Upper lobe of left lung (tissue), 4 donors: Measurements from ENCODE around the gene PRKCE.

Experiments used
- CTCF ChIP-seq, 6 experiments: fragments of 450-650 bp in 4 of 6; fragments of 200-600 bp in 2 of 6; sonication (generic) in 2 of 6; IDR thresholded peaks; one replicate each; pipeline ENCODE4 v1.5.1; 2016 to 2019; ENCODE audit warnings: antibody characterized with exemption in 6 of 6
- EP300 ChIP-seq, 4 donors: sonication (generic); formaldehyde crosslinking; IDR thresholded peaks; one replicate each; pipeline ENCODE4 v1.5.1; 2017; ENCODE audit warnings: antibody characterized with exemption in 4 of 4, control low read depth in 2 of 4
- POLR2A ChIP-seq, 4 donors: fragments of 450-650 bp; IDR thresholded peaks; one replicate each; pipeline ENCODE4 v1.5.1; 2016 to 2017; ENCODE audit warnings: antibody characterized with exemption in 4 of 4, mild to moderate bottlenecking in 2 of 4
- POLR2AphosphoS5 ChIP-seq, 2 donors: sonication (generic); formaldehyde crosslinking; IDR thresholded peaks; one replicate each; pipeline ENCODE4 v1.5.1; 2017; ENCODE audit warnings: antibody characterized with exemption in 2 of 2

GRCh38 chr2:45782436-45782835, 131.0 kb downstream of the PRKCE start:
- no peak for TF ChIP-seq CTCF (IDR thresholded peaks at IDR 0.05)
- TF ChIP-seq POLR2A (IDR thresholded peaks at IDR 0.05), result no peak
- no peak for TF ChIP-seq POLR2AphosphoS5 (IDR thresholded peaks at IDR 0.05)
- TF ChIP-seq EP300 (IDR thresholded peaks at IDR 0.05), result no peak
